Omental fat pad (tissue), 4 donors: ENCODE results near the gene PDCD11. TPM values are rescaled to one million over a fixed set of nuclear protein-coding genes. Genes with fewer than 3 reads are reported as not detected.
"Not testable (repeated sequence)": the region's sequence is repeated elsewhere in the genome, so short reads cannot be mapped to it uniquely, and the experiment has no call there.

ENCODE experiments used
- ATAC-seq: fragments of 150-250 bp; one replicate; pipeline ENCODE4 v1.9.1; 2016; ENCODE audit warnings: mild to moderate bottlenecking, moderate library complexity; ENCODE audit not compliant: low FRiP score
- DNase-seq: peaks from one replicate; pipeline ENCODE4 v3.0.0-alpha.2; 2019; ENCODE audit warnings: low spot score
- CTCF ChIP-seq, 3 donors: fragments of 450-650 bp; IDR thresholded peaks; one replicate each; pipeline ENCODE4 v1.5.1; 2016 to 2017; ENCODE audit warnings: antibody characterized with exemption in 3 of 3, mild to moderate bottlenecking in 3 of 3, moderate library complexity in 2 of 3
- total RNA-seq, 4 donors: library from RNA; depleted of rRNA; stranded (reverse); fragments of >200 nt; gene quantifications; one replicate each; pipeline ENCODE4 v1.1.0, GENCODE V29; 2016

PDCD11 gene
- 10 to 100 TPM; 16.1 to 55.2 (median 23.8) TPM for total RNA-seq

- ATAC-seq (peak; percentile 100), DNase-seq (peak; percentile 97)
- no peak for TF ChIP-seq CTCF (IDR thresholded peaks at IDR 0.05)
These were observed at the start of gene PDCD11, which contains the start of gene ATP5MK for GRCh38 chr10:103396067-103396788. TSS of gene PDCD11 (plus strand) at chr10:103396626. CDS start at chr10:103398427, 1,801 bp downstream. TSS of gene ATP5MK (minus strand) at chr10:103396475. CDS start at chr10:103392457, 4,018 bp downstream.

- ATAC-seq (no peak), DNase-seq (no peak)
- no peak for TF ChIP-seq CTCF (IDR thresholded peaks at IDR 0.05)
These were observed 46.3 kb upstream of the PDCD11 start for GRCh38 chr10:103350175-103350516.

- DNase-seq = peak; percentile 31
- TF ChIP-seq CTCF (IDR thresholded peaks at IDR 0.05) = no peak
- peak; percentile 95 for ATAC-seq
These were observed 45.7 kb upstream of the PDCD11 start, which contains the start of gene PCGF6 for GRCh38 chr10:103350517-103351260. TSS of gene PCGF6 (minus strand) at chr10:103351140. CDS start at chr10:103351066, 74 bp downstream.

- ATAC-seq = no peak
- no peak for DNase-seq
- TF ChIP-seq CTCF (IDR thresholded peaks at IDR 0.05) = no peak
These were observed 43.1 kb upstream of the PDCD11 start for GRCh38 chr10:103353281-103353680.

GRCh38 chr10:103354567-103354966, 41.9 kb upstream of the PDCD11 start:
- ATAC-seq, DNase-seq: not testable (repeated sequence)

GRCh38 chr10:103355906-103356599, 40.4 kb upstream of the PDCD11 start:
- ATAC-seq = no peak
- DNase-seq = no peak
- no peak for TF ChIP-seq CTCF (IDR thresholded peaks at IDR 0.05)

GRCh38 chr10:103359493-103359892, 36.9 kb upstream of the PDCD11 start:
- not testable (repeated sequence) for ATAC-seq

GRCh38 chr10:103360791-103361190, 35.6 kb upstream of the PDCD11 start:
- DNase-seq, ATAC-seq: not testable (repeated sequence)

More at GRCh38 chr10:103359493-103359892, 36.9 kb upstream of the PDCD11 start:
- DNase-seq = not testable (repeated sequence)
